ENCODE measurements around the gene AKAP13.

DNA sequence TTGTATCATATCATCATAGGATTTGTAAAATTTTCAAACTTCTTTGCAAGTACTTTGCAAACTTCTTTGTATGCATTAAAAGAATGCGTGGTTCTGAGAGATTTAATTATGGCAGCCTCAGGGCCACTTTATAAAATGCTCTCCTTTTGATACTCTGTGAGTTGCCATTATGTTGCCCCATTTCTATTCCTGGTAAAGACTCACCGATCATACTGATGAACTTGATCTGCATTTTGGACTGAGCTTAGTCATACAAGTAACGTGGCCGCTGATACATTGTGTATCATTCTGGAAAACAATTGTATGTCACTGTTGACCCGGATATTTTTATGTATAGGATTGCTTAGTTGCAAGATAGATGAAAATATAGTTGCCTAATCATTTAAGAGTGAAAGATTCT lies 38.8 kb downstream of the AKAP13 start:
- TF ChIP-seq, protein P1, sequence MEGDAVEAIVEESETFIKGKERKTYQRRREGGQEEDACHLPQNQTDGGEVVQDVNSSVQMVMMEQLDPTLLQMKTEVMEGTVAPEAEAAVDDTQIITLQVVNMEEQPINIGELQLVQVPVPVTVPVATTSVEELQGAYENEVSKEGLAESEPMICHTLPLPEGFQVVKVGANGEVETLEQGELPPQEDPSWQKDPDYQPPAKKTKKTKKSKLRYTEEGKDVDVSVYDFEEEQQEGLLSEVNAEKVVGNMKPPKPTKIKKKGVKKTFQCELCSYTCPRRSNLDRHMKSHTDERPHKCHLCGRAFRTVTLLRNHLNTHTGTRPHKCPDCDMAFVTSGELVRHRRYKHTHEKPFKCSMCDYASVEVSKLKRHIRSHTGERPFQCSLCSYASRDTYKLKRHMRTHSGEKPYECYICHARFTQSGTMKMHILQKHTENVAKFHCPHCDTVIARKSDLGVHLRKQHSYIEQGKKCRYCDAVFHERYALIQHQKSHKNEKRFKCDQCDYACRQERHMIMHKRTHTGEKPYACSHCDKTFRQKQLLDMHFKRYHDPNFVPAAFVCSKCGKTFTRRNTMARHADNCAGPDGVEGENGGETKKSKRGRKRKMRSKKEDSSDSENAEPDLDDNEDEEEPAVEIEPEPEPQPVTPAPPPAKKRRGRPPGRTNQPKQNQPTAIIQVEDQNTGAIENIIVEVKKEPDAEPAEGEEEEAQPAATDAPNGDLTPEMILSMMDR (conservative IDR thresholded peaks at IDR 0.05; ENCODE audit: low read depth, low read length): no peak
- no peak for TF ChIP-seq EZH2 (IDR thresholded peaks at IDR 0.05; ENCODE audit: borderline replicate concordance, low read depth, low read length, poor library complexity, severe bottlenecking)

Data from A673 (cell line).